Spinal cord (tissue), 10 donors: Measurements from ENCODE around the gene SERTAD2. TPM values are rescaled to one million over a fixed set of nuclear protein-coding genes. Genes with fewer than 3 reads are reported as not detected.

Source experiments
- DNase-seq, 6 donors: peaks; one replicate each; pipeline versions ENCODE4 v3.0.0 to v3.0.0-alpha.2; 2013 to 2015; ENCODE audit warnings: low spot score in 6 of 6, low read depth in 4 of 6
- H3K27ac ChIP-seq: one replicate; pipeline ENCODE4 v1.5.1; 2013; ENCODE audit warnings: low read depth, low read length, control low read depth
- H3K27me3 ChIP-seq: one replicate; pipeline ENCODE4 v1.6.1; 2013; ENCODE audit warnings: low read length; ENCODE audit not compliant: control insufficient read depth, insufficient read depth
- H3K36me3 ChIP-seq: one replicate; pipeline ENCODE4 v1.6.1; 2013; ENCODE audit warnings: low read length; ENCODE audit not compliant: control insufficient read depth, insufficient read depth
- H3K4me1 ChIP-seq: one replicate; pipeline ENCODE4 v1.6.1; 2013; ENCODE audit warnings: low read length; ENCODE audit not compliant: control insufficient read depth, insufficient read depth
- H3K4me3 ChIP-seq: one replicate; pipeline ENCODE4 v1.5.1; 2013; ENCODE audit warnings: low read depth, low read length, control low read depth
- H3K9me3 ChIP-seq: one replicate; pipeline ENCODE4 v1.6.1; 2013; ENCODE audit warnings: low read length; ENCODE audit not compliant: control insufficient read depth, insufficient read depth
- WGBS: methylation state at CpG from one replicate; pipeline ENCODE4 v1.1.5; 2013; ENCODE audit warnings: missing lambda C conversion rate; ENCODE audit not compliant: insufficient coverage; 5-methylcytosine and 5-hydroxymethylcytosine counted together
- polyA plus RNA-seq, 2 donors: library from polyadenylated mRNA; unstranded; fragments of 120-200 nt; gene quantifications; one replicate each; pipeline ENCODE4 v1.2.1, GENCODE V29; 2013; ENCODE audit not compliant: insufficient read length in 2 of 2
- total RNA-seq, 2 donors: library from RNA; depleted of rRNA in 1 of 2; stranded (reverse); fragments of 120-200 nt in 1 of 2; fragments of >200 nt in 1 of 2; gene quantifications; one replicate each; pipeline versions ENCODE4 v1.2.3 to v1.2.4, GENCODE V29; 2013 to 2014
- donor health status: healthy.

SERTAD2 gene
- total and polyA plus RNA-seq, 4 donors = 5.0 to 15.4 (median 9.7) TPM

DNA sequence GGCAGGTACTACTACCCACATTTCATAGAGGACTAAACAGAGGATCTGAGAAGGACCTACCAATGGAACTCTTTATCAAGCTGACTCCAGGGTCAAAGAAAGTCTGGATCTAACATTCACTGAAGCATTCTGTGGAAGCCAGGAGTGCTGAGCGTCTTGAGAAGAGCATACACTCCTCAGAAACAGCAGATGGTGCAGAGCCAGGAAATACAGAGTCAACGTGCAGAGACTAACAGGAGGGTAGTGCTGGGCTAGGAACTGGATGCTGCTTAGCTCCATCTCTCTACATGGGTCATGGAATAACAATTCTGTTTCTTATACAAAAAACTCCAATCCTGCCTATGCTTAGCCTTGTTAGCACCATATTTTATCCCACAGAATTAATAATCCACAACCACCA lies 5.5 kb upstream of the SERTAD2 start:
- H3K9me3 ChIP-seq = no peaks in the 10 kb centered on the region
- no peaks in the 10 kb centered on the region for H3K27me3 ChIP-seq
- DNase-seq = no peak
- WGBS = 76% methylated on average over 2 of the region's 2 CpGs
- no peaks in the 10 kb centered on the region for H3K36me3 ChIP-seq
- no peak overlapping the region for H3K4me3 ChIP-seq
- H3K4me1 ChIP-seq = no peaks in the 10 kb centered on the region
- H3K27ac ChIP-seq = no peak overlapping the region

DNA sequence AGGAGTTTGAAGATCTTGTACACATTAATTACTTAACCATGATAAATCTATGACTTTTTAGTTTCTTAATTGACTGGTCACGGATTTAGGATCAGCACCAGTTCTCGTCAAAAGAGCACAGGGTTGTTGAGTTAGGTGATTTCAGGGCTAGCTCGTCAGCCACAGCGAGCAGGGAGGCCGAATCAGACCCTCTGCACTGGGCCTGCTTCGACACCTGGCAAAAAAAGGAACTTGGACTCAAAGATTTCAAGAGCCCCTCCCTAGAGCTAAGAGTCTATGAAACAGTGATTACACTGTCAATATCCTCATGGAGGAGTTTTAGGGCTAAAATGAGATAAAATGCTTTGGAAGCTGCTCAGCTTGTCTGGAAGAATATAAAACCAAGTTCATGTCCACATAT lies 4.6 kb upstream of the SERTAD2 start:
- Histone ChIP-seq H3K27ac (no peak overlapping the region), H3K27me3 (no peaks in the 10 kb centered on the region), H3K4me1 (no peaks in the 10 kb centered on the region), H3K36me3 (no peaks in the 10 kb centered on the region), H3K9me3 (no peaks in the 10 kb centered on the region), H3K4me3 (no peak overlapping the region)
- 96% methylated on average over 5 of the region's 6 CpGs for WGBS
- no peak for DNase-seq

DNA sequence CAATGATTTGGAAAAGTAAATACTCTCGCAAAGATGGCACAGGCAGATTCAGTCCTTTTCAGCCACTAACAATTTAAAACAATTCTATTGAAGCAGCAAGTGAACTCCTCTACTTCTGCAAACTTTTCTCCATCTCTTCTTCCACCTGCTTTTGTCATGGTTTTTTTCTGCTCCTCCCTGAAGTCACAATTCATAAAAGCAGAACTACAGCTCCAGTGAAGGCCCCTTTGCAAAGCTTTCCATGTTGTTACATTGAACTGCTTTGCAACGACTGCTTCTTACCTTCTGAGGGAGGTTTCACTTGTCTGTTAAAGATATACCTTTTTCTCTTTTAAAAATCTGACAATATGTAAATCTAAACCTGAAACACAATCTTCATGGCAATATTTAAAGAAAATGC lies 3.7 kb upstream of the SERTAD2 start:
- Histone ChIP-seq H3K4me3 (no peak overlapping the region), H3K4me1 (no peaks in the 10 kb centered on the region), H3K9me3 (no peaks in the 10 kb centered on the region), H3K27me3 (no peaks in the 10 kb centered on the region), H3K36me3 (no peaks in the 10 kb centered on the region), H3K27ac (no peak overlapping the region)
- DNase-seq = no peak
- WGBS = no CpG with 5 or more reads among the region's 2 CpGs

DNA sequence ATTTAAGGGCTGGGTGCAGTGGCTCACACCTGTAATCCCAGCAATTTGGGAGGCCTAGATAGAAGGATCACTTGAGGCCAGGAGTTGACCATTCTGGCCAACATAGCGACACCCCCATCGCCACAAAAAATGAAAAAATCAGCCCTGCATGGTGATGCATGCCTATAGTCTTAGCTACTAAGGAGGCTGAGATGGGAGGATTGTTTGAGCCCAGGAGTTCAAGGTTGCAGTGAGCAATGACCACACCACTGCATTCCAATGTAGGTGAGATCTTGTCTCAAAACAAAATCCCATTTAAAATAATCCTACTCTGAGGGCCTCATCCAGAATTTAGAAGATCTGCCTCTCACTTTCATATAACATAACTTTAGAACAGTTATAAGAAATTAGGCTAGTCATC lies 2.7 kb upstream of the SERTAD2 start:
- Histone ChIP-seq H3K4me1 (peaks cover 3% of the 10 kb centered on the region), H3K9me3 (no peaks in the 10 kb centered on the region), H3K4me3 (no peak overlapping the region), H3K27ac (no peak overlapping the region), H3K36me3 (no peaks in the 10 kb centered on the region), H3K27me3 (no peaks in the 10 kb centered on the region)
- 100% methylated on average over 2 of the region's 2 CpGs for WGBS
- DNase-seq = no peak

DNA sequence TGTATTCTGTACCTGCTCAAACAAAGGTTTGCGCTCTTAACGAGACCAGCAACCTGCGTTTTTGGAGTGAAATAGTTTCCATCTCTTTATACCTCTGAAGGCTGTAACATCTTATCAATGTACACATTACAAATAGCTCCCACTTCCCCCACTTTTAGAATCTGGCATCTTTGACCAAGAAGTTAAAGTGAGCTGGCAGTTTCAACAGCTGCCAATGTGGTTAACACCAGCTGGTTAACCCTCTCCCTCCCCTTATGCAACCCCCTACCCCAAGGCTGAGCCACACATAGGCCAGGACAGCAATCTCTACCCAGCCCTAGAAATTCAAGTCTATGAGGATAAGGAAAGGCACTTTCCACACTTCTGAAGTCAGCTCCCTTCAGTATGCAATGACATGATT lies 2.2 kb upstream of the SERTAD2 start:
- Histone ChIP-seq H3K4me1 (peaks cover 3% of the 10 kb centered on the region), H3K36me3 (no peaks in the 10 kb centered on the region), H3K27ac (no peak overlapping the region), H3K9me3 (no peaks in the 10 kb centered on the region), H3K27me3 (no peaks in the 10 kb centered on the region), H3K4me3 (no peak overlapping the region)
- no peak for DNase-seq
- 77% methylated on average over 3 of the region's 3 CpGs for WGBS

DNA sequence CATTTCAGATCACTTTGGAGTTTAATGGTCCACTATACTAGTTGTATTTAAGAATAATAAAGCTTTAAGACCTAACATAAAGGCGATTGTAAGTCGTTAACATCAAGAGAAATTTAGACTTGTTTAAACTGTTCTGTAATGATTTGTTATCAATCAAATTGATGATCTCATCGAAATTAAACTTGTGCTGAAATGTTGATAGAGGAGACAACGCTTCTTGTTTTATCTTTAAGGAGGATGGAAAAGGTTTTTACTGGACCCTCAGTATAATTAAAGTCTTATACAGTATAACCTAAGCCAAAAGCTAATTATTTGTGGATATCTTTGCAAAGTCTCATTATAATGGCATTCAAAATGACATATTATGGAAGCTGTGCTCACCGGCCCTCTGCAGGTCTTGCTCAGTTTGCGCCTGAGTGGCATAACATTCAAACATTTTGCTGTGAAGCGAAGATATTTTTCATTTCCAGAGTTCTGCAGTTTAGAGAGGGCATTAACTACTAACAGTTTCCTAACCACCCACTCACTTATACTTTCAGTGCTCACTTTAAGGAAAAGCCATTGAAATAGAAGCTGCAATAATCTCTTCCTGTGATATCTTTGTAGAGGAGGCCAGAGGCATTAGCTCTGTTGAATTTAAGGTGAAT lies 1.4 kb upstream of the SERTAD2 start:
- peak in 2 of 6 donors; percentile 23 to 49 for DNase-seq
- H3K27me3 ChIP-seq = no peaks in the 10 kb centered on the region
- no peaks in the 10 kb centered on the region for H3K9me3 ChIP-seq
- WGBS = 40% methylated on average over 1 of the region's 7 CpGs
- peak overlapping the region; percentile 96 for H3K27ac ChIP-seq
- peak overlapping the region; percentile 61 for H3K4me3 ChIP-seq
- H3K4me1 ChIP-seq = peaks cover 3% of the 10 kb centered on the region
- no peaks in the 10 kb centered on the region for H3K36me3 ChIP-seq

DNA sequence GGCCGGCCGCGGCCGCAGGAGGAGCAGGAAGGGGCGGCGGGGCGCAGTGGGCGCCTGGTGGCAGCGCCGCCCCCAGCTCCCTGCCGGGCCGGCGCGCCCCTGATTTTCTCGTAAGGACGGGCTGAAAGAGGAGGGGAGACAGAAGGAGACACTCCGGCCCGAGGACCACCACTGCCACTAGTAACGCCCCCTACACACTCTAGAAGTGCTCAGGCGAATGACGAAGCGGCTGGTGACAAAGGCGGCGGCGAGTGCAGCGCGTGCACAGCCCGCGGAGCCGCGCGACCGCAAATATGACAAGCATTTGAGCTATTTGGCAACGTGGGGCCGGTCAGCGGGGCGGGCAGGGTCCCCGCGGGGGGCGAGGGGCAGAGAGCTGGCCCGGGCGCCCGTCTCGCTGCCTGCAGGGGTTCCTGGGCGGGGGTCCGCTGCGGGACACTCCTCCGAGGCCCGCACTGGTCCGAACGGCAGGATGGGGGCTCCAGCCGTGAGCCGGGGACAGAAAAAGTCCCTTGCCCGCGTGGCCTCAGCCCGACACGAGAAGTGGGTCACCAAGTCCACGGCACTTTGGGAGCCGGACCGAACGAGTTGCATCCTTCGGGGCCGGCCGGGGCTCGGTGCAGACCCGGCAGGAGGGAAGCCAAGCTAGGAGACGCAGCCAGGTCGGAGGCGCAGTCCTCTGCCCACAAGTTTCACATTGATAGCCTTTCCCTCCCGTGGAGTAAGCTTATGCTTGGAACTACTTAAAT lies 524 bp upstream of the SERTAD2 start:
- DNase-seq = peak in 3 of 6 donors; percentile 58 to 94 (median 92)
- Histone ChIP-seq H3K27ac (peak overlapping the region; percentile 96), H3K4me3 (peak overlapping the region; percentile 61), H3K27me3 (no peaks in the 10 kb centered on the region), H3K9me3 (no peaks in the 10 kb centered on the region), H3K4me1 (peaks cover 8% of the 10 kb centered on the region), H3K36me3 (no peaks in the 10 kb centered on the region)
- WGBS = 0% methylated on average over 67 of the region's 70 CpGs

DNA sequence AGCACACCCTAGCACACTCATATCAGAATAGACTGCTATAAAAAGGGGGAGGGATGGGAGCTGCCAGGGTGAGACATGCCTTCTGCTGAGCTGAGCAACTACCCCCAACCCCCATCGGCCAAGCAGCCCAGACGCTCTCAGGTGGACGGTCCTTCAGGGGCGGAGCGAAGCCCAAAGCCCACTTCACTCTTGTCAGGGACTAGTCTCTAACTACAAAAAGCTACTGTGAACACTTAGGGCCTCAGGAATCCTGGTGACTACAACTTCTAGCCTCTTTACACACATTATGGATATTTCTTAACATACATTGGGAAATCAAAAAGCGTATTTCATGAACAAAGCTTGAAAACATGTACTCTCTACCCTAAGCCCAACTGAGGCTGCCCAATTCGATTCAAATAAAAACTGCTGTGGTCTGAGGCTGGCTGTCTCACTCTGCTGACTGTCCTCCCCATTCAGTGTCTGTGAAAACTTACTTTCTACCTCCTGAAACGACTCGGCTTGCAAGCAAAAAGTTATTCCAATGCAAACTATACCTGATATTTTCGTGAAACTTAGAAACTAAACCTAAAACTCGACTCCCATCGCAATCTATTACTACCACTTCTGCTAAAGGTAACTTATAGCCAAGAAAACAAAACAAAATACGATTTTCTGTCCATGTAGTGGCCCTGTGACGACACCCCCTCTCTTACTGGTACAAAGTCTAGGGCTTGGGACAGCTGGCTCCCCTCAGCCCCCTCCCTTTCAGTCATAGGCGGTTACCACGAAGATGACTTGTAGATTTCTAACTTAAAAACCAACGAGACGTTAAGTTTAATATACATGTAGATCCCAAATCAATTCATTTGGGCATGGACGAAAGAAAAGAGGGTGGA lies 1.2 kb downstream of the SERTAD2 start:
- H3K4me1 ChIP-seq = peaks cover 11% of the 10 kb centered on the region
- DNase-seq = no peak
- H3K9me3 ChIP-seq = no peaks in the 10 kb centered on the region
- H3K36me3 ChIP-seq = no peaks in the 10 kb centered on the region
- peak overlapping the region; percentile 96 for H3K4me3 ChIP-seq
- H3K27ac ChIP-seq = peak overlapping the region; percentile 77
- no peaks in the 10 kb centered on the region for H3K27me3 ChIP-seq
- WGBS = 2% methylated on average over 13 of the region's 19 CpGs

DNA sequence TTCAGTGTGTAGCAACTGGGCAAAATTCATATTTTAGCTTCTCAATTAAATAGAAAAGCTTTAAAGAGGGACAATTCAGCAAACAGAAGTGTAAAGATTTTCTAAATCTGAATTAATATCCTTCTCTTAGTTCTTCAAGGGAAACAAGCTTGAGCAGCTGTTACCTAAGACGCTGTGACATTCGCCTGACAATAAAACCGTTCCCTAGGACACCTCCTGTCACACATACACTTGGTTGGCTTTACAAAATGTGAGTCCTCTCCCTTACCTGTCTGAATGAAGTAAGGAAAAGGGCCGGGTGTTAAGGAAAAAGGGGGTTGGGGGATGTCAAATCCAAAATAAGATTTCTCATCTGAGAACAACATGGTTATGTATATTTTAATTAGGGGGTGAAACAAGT lies 2.1 kb downstream of the SERTAD2 start:
- Histone ChIP-seq H3K27me3 (no peaks in the 10 kb centered on the region), H3K4me3 (no peak overlapping the region), H3K36me3 (no peaks in the 10 kb centered on the region), H3K4me1 (peaks cover 11% of the 10 kb centered on the region), H3K27ac (no peak overlapping the region), H3K9me3 (no peaks in the 10 kb centered on the region)
- no peak for DNase-seq
- no CpG with 5 or more reads among the region's 4 CpGs for whole genome bisulfite sequencing
